H1 (cell line): ENCODE data around the gene OTC. TPM values are rescaled to one million over a fixed set of nuclear protein-coding genes. Genes with fewer than 3 reads are reported as not detected.

Experiments used
- CTCF ChIA-PET: fragments of 300-600 bp; sonication (Branson Sonifier 250); formaldehyde crosslinking; loops from one replicate; lab custom pipeline; 2021; ENCODE audit not compliant: partially characterized antibody; lab: Charles Lee
- POLR2A ChIA-PET: fragments of 300-600 bp; sonication (Branson Sonifier 250); formaldehyde crosslinking; loops from one replicate; lab custom pipeline; 2021; ENCODE audit warnings: inconsistent platforms; ENCODE audit not compliant: partially characterized antibody; lab: Charles Lee
- DNase-seq, 2 experiments: peaks; one replicate each; pipeline versions ENCODE4 v3.0.0 to v3.0.0-alpha.2; 2010 to 2022; ENCODE audit warnings: low spot score in 2 of 2, low read depth in 1 of 2, mixed read lengths in 1 of 2
- FAIRE-seq: peaks from 2 replicates; lab custom pipeline; 2011; peaks lifted over from hg19 to GRCh38; lab: Jason Lieb, UNC
- H2AFZ ChIP-seq: 2 replicates; pipeline ENCODE4 v1.8.1; 2012; ENCODE audit warnings: low read length, inconsistent platforms
- H2AK5ac ChIP-seq: 2 replicates; pipeline ENCODE4 v1.6.1; 2013; ENCODE audit warnings: low read depth, low read length
- H2BK120ac ChIP-seq: replicated peaks from 2 replicates; pipeline ENCODE3; 2013; ENCODE audit warnings: low read depth, low read length, inconsistent platforms
- H2BK12ac ChIP-seq: 2 replicates; pipeline ENCODE4 v1.6.1; 2013; ENCODE audit warnings: low read depth, low read length
- H2BK15ac ChIP-seq: 2 replicates; pipeline ENCODE4 v1.6.1; 2013; ENCODE audit warnings: low read length
- H2BK20ac ChIP-seq: 2 replicates; pipeline ENCODE4 v1.6.1; 2013; ENCODE audit warnings: low read length
- H2BK5ac ChIP-seq: 2 replicates; pipeline ENCODE4 v1.6.1; 2013; ENCODE audit warnings: low read depth, low read length
- H3K14ac ChIP-seq: 2 replicates; pipeline ENCODE4 v1.6.1; 2013; ENCODE audit warnings: inconsistent platforms; ENCODE audit not compliant: insufficient read length
- H3K18ac ChIP-seq: 2 replicates; pipeline ENCODE4 v1.6.1; 2013; ENCODE audit warnings: low read length; ENCODE audit errors: extremely low read depth
- H3K23ac ChIP-seq: 2 replicates; pipeline ENCODE4 v1.6.1; 2013; ENCODE audit warnings: inconsistent platforms; ENCODE audit not compliant: insufficient read length
- H3K23me2 ChIP-seq: 2 replicates; pipeline ENCODE4 v1.6.1; 2013; ENCODE audit warnings: low read depth, low read length
- H3K27ac ChIP-seq: 2 replicates; pipeline ENCODE4 v1.6.1; 2011; ENCODE audit warnings: low read depth, low read length, inconsistent platforms
- H3K27me3 ChIP-seq, 4 experiments: replicated peaks in 1 of 4; 1 replicate in 1 of 4; 2 replicates in 3 of 4; pipeline versions ENCODE4 v1.6.1 to v1.8.1; 2011 to 2013; ENCODE audit warnings: low read length in 3 of 4, mild to moderate bottlenecking in 3 of 4, inconsistent platforms in 2 of 4, mixed read lengths in 2 of 4, moderate library complexity in 1 of 4; ENCODE audit not compliant: control insufficient read depth in 3 of 4, insufficient read depth in 3 of 4; ENCODE audit errors: extremely low read depth in 1 of 4
- H3K36me3 ChIP-seq, 4 experiments: 2 replicates each; pipeline versions ENCODE4 v1.6.1 to v1.8.1; 2011 to 2013; ENCODE audit warnings: mild to moderate bottlenecking in 4 of 4, low read length in 3 of 4, moderate library complexity in 2 of 4, control low read depth in 1 of 4, inconsistent platforms in 1 of 4; ENCODE audit not compliant: insufficient read depth in 4 of 4, control insufficient read depth in 2 of 4
- H3K4ac ChIP-seq: replicated peaks from 2 replicates; pipeline ENCODE3; 2013; ENCODE audit warnings: low read length, low read depth, mixed read lengths, inconsistent platforms; ENCODE audit not compliant: insufficient read length
- H3K4me1 ChIP-seq, 4 experiments: replicated peaks in 1 of 4; 1 replicate in 1 of 4; 2 replicates in 3 of 4; pipeline versions ENCODE4 v1.6.1 to v1.8.1; 2011 to 2013; ENCODE audit warnings: low read length in 3 of 4, inconsistent platforms in 2 of 4, mixed read lengths in 1 of 4; ENCODE audit not compliant: insufficient read depth in 4 of 4, control insufficient read depth in 3 of 4
- H3K4me2 ChIP-seq, 2 experiments: 2 replicates each; pipeline versions ENCODE4 v1.6.1 to v1.8.1; 2011 to 2013; ENCODE audit warnings: low read depth in 2 of 2, low read length in 2 of 2, control low read depth in 1 of 2, inconsistent platforms in 1 of 2, mild to moderate bottlenecking in 1 of 2; ENCODE audit not compliant: insufficient read depth in 1 of 2
- H3K4me3 ChIP-seq, 4 experiments: fragments of 200-600, 300-600 bp in 1 of 4; sonication (generic), shearing (Covaris generic), sonication (Bioruptor Twin) in 1 of 4; 2 replicates each; pipeline versions ENCODE4 v1.5.1 to v1.8.1; 2011 to 2016; ENCODE audit warnings: low read length in 4 of 4, low read depth in 3 of 4, control low read depth in 2 of 4, inconsistent platforms in 2 of 4, mild to moderate bottlenecking in 2 of 4, mixed read lengths in 1 of 4, moderate library complexity in 1 of 4; ENCODE audit not compliant: insufficient read depth in 2 of 4; ENCODE audit errors: extremely low read depth in 1 of 4
- H3K56ac ChIP-seq: replicated peaks from 2 replicates; pipeline ENCODE3; 2013; ENCODE audit warnings: low read depth, mild to moderate bottlenecking, mixed read lengths, low read length, inconsistent platforms; ENCODE audit not compliant: insufficient read length
- H3K79me1 ChIP-seq: 2 replicates; pipeline ENCODE4 v1.6.1; 2013; ENCODE audit warnings: low read depth, low read length, control low read depth
- H3K79me2 ChIP-seq, 2 experiments: 2 replicates each; pipeline versions ENCODE4 v1.6.1 to v1.8.1; 2012 to 2013; ENCODE audit warnings: low read length in 2 of 2, mild to moderate bottlenecking in 2 of 2, inconsistent platforms in 1 of 2; ENCODE audit not compliant: insufficient read depth in 2 of 2, control insufficient read depth in 1 of 2
- H3K9ac ChIP-seq, 4 experiments: replicated peaks in 1 of 4; 1 replicate in 1 of 4; 2 replicates in 3 of 4; pipeline versions ENCODE4 v1.6.1 to v1.8.1; 2011 to 2013; ENCODE audit warnings: low read depth in 3 of 4, low read length in 3 of 4, control low read depth in 2 of 4, mild to moderate bottlenecking in 2 of 4, moderate library complexity in 2 of 4, inconsistent platforms in 1 of 4; ENCODE audit errors: extremely low read depth in 1 of 4
- H3K9me3 ChIP-seq, 2 experiments: 2 replicates each; pipeline versions ENCODE4 v1.6.1 to v1.8.1; 2012 to 2013; ENCODE audit warnings: mild to moderate bottlenecking in 2 of 2, moderate library complexity in 2 of 2, control low read depth in 1 of 2, inconsistent platforms in 1 of 2, low read depth in 1 of 2, low read length in 1 of 2, mixed read lengths in 1 of 2; ENCODE audit not compliant: insufficient read depth in 2 of 2
- H4K20me1 ChIP-seq, 2 experiments: replicated peaks in 1 of 2; 2 replicates each; pipeline versions ENCODE3 to v1.8.1; 2011 to 2013; ENCODE audit warnings: inconsistent platforms in 2 of 2, low read length in 2 of 2, mild to moderate bottlenecking in 1 of 2; ENCODE audit not compliant: insufficient read depth in 2 of 2, control insufficient read depth in 1 of 2
- H4K5ac ChIP-seq: 2 replicates; pipeline ENCODE4 v1.6.1; 2013; ENCODE audit warnings: low read length, low read depth, mixed read lengths, inconsistent platforms; ENCODE audit not compliant: insufficient read length
- H4K8ac ChIP-seq: 2 replicates; pipeline ENCODE4 v1.8.0; 2013; ENCODE audit warnings: mild to moderate bottlenecking, moderate library complexity, low read length, inconsistent platforms; ENCODE audit not compliant: insufficient read depth; ENCODE audit errors: extremely low read depth
- H4K91ac ChIP-seq: replicated peaks from 2 replicates; pipeline ENCODE3; 2013; ENCODE audit warnings: low read length, mixed read lengths, inconsistent platforms; ENCODE audit not compliant: insufficient read length
- PHF8 ChIP-seq: fragments of 200-600 bp; sonication (generic); conservative IDR thresholded peaks from 2 replicates; pipeline ENCODE4 v1.7.1; 2012; ENCODE audit warnings: low read depth, mild to moderate bottlenecking, inconsistent platforms, low read length, moderate library complexity
- POU5F1 ChIP-seq: IDR thresholded peaks from 2 replicates; pipeline ENCODE4 v1.6.1; 2011; ENCODE audit warnings: low read depth, mild to moderate bottlenecking, low read length, moderate library complexity
- RAD21 ChIP-seq, 2 experiments: IDR thresholded peaks in 1 of 2; conservative IDR thresholded peaks in 1 of 2; 2 replicates each; pipeline ENCODE4 v1.6.1; 2011; ENCODE audit warnings: low read depth in 2 of 2, low read length in 2 of 2, improper control_type of control experiment in 1 of 2, inconsistent platforms in 1 of 2, mild to moderate bottlenecking in 1 of 2, moderate library complexity in 1 of 2
- polyA plus RNA-seq, 7 experiments: library from polyadenylated mRNA; depleted of rRNA in 3 of 7; stranded (reverse) in 5 of 7; unstranded in 2 of 7; fragments of >200 nt in 5 of 7; fragments of 200-250 nt in 2 of 7; gene quantifications; 1 replicate in 5 of 7; 2 replicates in 1 of 7; 4 replicates in 1 of 7; pipeline versions ENCODE4 v1.2.1 to v1.2.3, GENCODE V29; 2011 to 2013; ENCODE audit warnings: missing spikeins in 2 of 7, mixed read lengths in 2 of 7
- total RNA-seq: library from RNA; stranded (reverse); fragmentation: NEBNext Ultra II Directional; extraction: Animal tissue kit (Norgen Biotek cat#: 25700); gene quantifications from 2 replicates; pipeline ENCODE4 v1.2.1, GENCODE V29; 2021

OTC gene
- total and polyA plus RNA-seq, 2 of the 8 experiments (the other 6 are each of a cell fraction or from before 2014, with no cell fraction given): not detected

DNA sequence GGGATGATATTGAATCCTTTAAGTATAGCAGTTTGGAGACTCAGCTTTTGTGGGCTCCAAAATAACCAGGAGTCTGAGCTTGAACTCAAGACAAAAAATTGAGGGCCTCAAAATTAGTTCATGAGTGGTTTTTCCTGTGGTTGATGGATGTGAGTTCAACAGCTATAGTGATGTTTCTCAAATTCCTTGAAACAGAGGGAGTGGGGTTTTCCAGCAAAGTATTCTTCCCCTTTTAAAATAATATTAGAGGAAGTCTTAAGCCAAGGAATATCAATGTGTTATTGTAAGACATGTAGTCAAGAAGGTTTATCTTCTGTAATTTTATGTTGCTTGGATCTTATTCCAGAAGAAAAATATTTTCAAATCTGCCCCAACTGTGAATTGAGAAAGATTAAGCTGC is 10.6 kb downstream of the OTC start:
- Histone ChIP-seq H3K56ac (no peak overlapping the region), H4K20me1 (no peaks in the 10 kb centered on the region), H3K14ac (no peak overlapping the region), H3K27ac (no peak overlapping the region), H2BK20ac (no peak overlapping the region), H3K79me2 (no peaks in the 10 kb centered on the region), H3K23ac (no peak overlapping the region), H2BK12ac (no peak overlapping the region), H3K27me3 (no peaks in the 10 kb centered on the region), H3K9ac (no peak overlapping the region), H4K5ac (no peak overlapping the region), H2BK15ac (no peak overlapping the region), H3K4me3 (no peak overlapping the region), H3K79me1 (no peaks in the 10 kb centered on the region), H3K4me1 (no peaks in the 10 kb centered on the region), H4K91ac (no peak overlapping the region), H2BK120ac (no peak overlapping the region), H2BK5ac (no peak overlapping the region), H3K4me2 (no peak overlapping the region), H3K4ac (no peak overlapping the region), H2AK5ac (no peak overlapping the region), H3K9me3 (no peaks in the 10 kb centered on the region), H3K23me2 (no peaks in the 10 kb centered on the region), H4K8ac (no peak overlapping the region), H3K18ac (no peak overlapping the region), H2AFZ (no peak overlapping the region), H3K36me3 (no peaks in the 10 kb centered on the region)
- TF ChIP-seq PHF8 (no peak), RAD21 (IDR thresholded peaks at IDR 0.05 in 1 of 2, conservative IDR thresholded peaks at IDR 0.05 in 1 of 2; ENCODE audit: low read depth in 2 of 2, low read length in 2 of 2) (no peak), POU5F1 (no peak)
- FAIRE-seq: no peak
- ChIA-PET POLR2A (no interaction called here), CTCF (no interaction called here)
- DNase-seq: no peak
